Central memory CD8-positive, alpha-beta T cell (primary cell): ENCODE measurements around the gene RARA.

Experiments used
- ATAC-seq: fragments of 150-1000 bp; cut with Tn5 transposase; replicated peaks from 2 replicates; pipeline ENCODE4 v1.10.0; 2022; ENCODE audit warnings: mild to moderate bottlenecking, moderate FRiP score, moderate number of reproducible peaks; ENCODE audit not compliant: poor library complexity, severe bottlenecking; ENCODE audit errors: extremely low read depth
- DNase-seq, 2 donors: peaks; one replicate each; pipeline ENCODE4 v3.0.0; 2021; ENCODE audit warnings: low spot score in 2 of 2
- H3K27ac Mint-ChIP-seq: one replicate; pipeline ENCODE4 v1.8.0; 2022; ENCODE audit warnings: low read depth, mild to moderate bottlenecking, moderate library complexity, mixed read lengths
- H3K27me3 Mint-ChIP-seq: one replicate; pipeline ENCODE4 v1.8.0; 2022; ENCODE audit warnings: mixed read lengths
- H3K36me3 Mint-ChIP-seq: one replicate; pipeline ENCODE4 v1.8.0; 2022; ENCODE audit warnings: mild to moderate bottlenecking, moderate library complexity, mixed read lengths; ENCODE audit not compliant: insufficient read depth
- H3K4me1 Mint-ChIP-seq: one replicate; pipeline ENCODE4 v1.8.0; 2022; ENCODE audit warnings: mixed read lengths
- H3K4me3 Mint-ChIP-seq: one replicate; pipeline ENCODE4 v1.8.0; 2022; ENCODE audit warnings: mild to moderate bottlenecking, moderate library complexity, mixed read lengths
- H3K9me3 Mint-ChIP-seq: one replicate; pipeline ENCODE4 v1.8.0; 2022; ENCODE audit warnings: mixed read lengths

Gene RARA

DNA sequence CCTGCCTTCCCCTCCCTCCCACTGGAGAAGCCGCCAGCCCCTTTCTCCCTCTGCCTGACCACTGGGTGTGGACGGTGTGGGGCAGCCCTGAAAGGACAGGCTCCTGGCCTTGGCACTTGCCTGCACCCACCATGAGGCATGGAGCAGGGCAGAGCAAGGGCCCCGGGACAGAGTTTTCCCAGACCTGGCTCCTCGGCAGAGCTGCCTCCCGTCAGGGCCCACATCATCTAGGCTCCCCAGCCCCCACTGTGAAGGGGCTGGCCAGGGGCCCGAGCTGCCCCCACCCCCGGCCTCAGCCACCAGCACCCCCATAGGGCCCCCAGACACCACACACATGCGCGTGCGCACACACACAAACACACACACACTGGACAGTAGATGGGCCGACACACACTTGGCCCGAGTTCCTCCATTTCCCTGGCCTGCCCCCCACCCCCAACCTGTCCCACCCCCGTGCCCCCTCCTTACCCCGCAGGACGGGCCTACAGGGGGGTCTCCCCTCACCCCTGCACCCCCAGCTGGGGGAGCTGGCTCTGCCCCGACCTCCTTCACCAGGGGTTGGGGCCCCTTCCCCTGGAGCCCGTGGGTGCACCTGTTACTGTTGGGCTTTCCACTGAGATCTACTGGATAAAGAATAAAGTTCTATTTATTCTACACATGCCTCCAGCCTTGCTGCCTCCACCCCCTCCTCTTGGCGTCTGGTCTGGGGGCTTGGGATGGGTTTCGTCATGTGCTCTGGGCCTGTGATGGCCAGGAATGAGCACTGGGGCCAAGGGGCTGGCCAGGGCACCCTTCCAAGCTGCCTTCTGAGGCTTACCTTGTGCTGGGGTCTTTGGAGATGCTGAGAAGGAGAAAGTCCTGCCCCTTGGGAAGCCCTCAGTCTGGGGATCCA lies 48.3 kb downstream of the RARA start:
- DNase-seq: no peak
- Mint-ChIP-seq H3K4me3 (no peak overlapping the region), H3K27me3 (peaks cover 12% of the 10 kb centered on the region), H3K9me3 (no peaks in the 10 kb centered on the region), H3K4me1 (peaks cover 19% of the 10 kb centered on the region), H3K27ac (peak overlapping the region; percentile 66), H3K36me3 (peaks cover 15% of the 10 kb centered on the region)
- no peak for ATAC-seq

DNA sequence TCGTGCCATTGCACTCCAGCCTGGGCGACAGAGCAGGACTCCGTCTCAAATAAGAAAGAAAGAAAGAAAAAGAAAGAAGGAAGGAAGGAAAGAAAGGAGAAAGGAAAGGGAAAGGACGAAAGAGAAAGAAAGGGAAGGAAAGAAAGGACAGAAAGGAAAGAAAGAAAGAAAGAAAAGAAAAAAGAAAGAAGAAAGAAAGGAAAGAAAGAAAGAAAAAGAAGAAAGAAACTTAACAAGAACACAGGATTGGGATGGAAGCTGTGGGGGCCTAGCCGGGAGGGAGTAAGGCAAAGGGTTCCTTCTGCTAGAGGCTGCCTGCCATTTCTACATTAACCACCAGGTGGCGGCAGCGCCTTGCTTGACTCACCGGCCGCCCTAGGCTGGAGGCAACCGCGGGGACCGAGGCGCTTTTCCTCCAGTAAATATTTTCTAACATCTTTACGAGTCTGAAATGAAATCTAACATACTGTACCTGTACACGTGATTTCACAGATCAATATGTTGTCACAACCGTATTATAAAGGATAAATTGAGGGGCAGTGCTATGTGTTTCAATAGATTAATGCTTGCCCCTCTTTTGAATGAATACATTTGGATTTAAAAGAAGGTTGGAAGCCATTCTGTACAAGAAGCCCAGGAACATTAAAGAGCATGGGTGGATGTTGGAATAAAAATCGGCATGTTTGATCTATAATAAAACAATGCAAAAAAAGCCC lies 49.5 kb downstream of the RARA start:
- ATAC-seq (peak; percentile 59), DNase-seq (peak; percentile 82 to 90)
- Mint-ChIP-seq H3K4me3 (no peak overlapping the region), H3K9me3 (no peaks in the 10 kb centered on the region), H3K27ac (peak overlapping the region; percentile 66), H3K27me3 (peaks cover 12% of the 10 kb centered on the region), H3K4me1 (peaks cover 19% of the 10 kb centered on the region), H3K36me3 (peaks cover 9% of the 10 kb centered on the region)

DNA sequence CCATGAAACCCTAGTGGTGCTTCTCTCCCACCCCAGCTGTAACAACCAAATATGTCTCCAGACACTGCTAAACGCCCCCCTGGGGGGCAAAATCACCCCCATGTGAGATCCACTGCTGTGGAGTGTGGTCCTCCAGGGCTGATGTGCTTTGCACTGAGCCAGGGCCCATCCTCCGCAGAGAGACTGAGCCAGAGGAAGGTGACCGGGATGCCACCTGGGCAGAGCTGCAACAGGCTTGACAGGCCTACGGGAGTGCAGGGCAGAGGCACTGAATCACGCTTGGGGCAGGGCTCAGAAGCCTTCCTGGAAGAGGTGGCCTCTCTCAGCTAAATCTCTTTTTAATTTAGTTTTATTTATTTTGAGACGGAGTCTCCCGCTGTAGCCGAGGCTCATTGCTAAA lies 51.1 kb downstream of the RARA start:
- Mint-ChIP-seq H3K27me3 (peaks cover 12% of the 10 kb centered on the region), H3K4me1 (peaks cover 21% of the 10 kb centered on the region), H3K27ac (no peak overlapping the region), H3K9me3 (no peaks in the 10 kb centered on the region), H3K36me3 (peaks cover 3% of the 10 kb centered on the region), H3K4me3 (no peak overlapping the region)
- ATAC-seq (no peak), DNase-seq (no peak)

DNA sequence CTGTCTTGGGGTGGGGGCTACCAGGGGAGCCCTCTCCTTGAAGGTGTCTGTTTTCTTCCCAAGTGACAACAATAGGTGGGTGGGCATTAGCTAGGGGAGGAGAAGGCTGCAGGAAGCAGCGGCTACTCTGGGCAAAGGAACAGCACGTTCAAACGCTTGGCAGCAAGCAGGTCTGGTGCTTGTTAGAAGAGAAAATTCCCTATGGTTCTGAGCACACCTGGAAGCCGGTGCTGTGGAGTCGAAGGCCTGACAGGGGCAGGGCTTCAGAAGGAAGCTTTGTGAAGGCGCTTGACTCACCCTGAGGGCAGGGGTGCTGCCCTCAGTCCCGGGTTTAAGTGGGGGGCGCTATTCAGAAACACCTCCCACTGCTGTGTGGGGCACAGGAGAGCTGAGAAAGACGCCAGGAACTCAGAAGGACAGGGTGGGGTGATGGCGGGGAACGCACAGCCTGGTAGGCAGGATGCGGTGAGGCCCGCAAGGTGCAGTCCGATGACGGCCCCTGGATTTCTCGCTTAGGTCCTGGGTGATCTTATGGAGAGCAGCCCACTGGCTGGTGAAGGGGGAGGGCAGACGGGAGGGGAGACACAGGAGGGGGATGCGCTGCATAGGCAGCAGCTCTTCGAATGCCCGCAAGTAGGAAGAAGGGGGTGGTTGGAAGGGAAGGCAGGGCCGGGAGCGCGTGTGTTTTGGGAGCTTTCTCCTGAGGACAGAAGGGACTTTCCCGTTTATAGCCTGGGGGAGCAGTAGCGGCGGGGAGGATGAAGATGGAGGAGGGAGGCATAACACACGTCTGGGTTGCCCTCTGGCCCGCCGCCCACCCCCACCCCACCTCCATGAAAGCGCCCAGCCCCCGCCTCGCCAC lies 52.3 kb downstream of the RARA start:
- Mint-ChIP-seq H3K4me1 (peaks cover 21% of the 10 kb centered on the region), H3K27ac (no peak overlapping the region), H3K4me3 (peak overlapping the region; percentile 65), H3K27me3 (peaks cover 12% of the 10 kb centered on the region), H3K36me3 (peaks cover 1% of the 10 kb centered on the region), H3K9me3 (no peaks in the 10 kb centered on the region)
- ATAC-seq (no peak), DNase-seq (no peak)

DNA sequence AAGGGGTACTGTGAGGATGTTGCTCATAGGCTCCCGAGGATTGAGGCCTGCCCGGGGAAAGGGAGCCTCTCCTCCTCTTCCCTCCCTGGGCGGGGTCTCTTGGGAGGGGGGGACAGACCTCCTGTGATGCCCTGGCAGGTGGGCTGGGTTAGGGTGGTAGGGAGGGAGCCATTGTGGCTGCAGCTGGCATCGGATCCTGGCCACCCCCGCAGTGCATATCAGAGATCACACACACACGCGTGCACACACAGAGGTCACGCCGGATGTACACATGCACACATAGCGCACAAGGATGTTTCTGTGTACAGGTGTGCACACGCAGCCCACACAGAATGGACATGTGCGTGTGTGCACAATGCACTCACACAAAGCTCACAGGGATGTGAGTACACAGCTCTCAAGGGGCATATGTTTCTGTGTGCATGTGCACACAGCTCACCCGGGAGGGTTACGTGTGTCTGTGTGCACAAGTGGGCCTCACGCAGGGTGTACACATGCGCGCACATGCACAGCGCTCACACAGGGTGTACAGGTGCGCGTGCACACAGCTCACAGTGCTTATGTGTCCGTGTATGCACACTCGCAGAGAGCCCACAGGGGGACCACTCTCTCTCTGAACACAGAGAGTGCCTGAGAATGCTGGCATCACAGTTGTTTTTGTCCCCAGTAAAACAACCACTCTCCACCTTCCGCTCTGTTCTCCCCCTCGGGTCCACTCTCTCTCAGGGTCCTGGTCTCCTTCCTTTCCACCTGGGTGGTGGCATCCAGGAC lies 53.1 kb downstream of the RARA start:
- peaks cover 21% of the 10 kb centered on the region for H3K4me1 Mint-ChIP-seq
- peak overlapping the region; percentile 74 for H3K4me3 Mint-ChIP-seq
- ATAC-seq: peak; percentile 8
- H3K27ac Mint-ChIP-seq: no peak overlapping the region
- H3K36me3 Mint-ChIP-seq: peaks cover 1% of the 10 kb centered on the region
- H3K9me3 Mint-ChIP-seq: no peaks in the 10 kb centered on the region
- peaks cover 12% of the 10 kb centered on the region for H3K27me3 Mint-ChIP-seq
- no peak for DNase-seq

DNA sequence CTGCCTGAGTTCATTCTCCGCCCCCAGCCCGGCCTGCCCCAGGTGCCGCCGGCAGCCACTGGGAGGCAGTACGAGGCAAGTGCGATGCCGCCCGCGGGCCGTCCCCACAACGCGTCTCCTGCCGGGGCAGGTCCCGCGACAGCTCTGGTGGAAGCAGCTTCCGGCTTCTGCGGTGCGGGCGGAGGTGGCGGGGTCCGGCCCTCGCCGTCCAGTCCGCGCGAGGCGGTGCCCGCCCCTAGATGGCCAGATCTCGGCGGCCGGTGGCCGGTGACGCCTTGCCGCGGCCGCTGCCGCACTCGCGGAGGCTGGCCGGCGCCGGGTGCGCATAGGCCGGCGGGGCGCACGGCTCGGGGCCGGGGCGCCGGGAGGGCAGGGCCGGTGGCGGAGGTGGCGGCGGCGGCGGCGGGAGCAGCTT lies 53.7 kb downstream of the RARA start:
- DNase-seq: peak; percentile 61 to 70
- peak overlapping the region; percentile 74 for H3K4me3 Mint-ChIP-seq
- peak; percentile 80 for ATAC-seq
- peaks cover 21% of the 10 kb centered on the region for H3K4me1 Mint-ChIP-seq
- H3K9me3 Mint-ChIP-seq: no peaks in the 10 kb centered on the region
- H3K27ac Mint-ChIP-seq: no peak overlapping the region
- peaks cover 12% of the 10 kb centered on the region for H3K27me3 Mint-ChIP-seq
- H3K36me3 Mint-ChIP-seq: peaks cover 1% of the 10 kb centered on the region

DNA sequence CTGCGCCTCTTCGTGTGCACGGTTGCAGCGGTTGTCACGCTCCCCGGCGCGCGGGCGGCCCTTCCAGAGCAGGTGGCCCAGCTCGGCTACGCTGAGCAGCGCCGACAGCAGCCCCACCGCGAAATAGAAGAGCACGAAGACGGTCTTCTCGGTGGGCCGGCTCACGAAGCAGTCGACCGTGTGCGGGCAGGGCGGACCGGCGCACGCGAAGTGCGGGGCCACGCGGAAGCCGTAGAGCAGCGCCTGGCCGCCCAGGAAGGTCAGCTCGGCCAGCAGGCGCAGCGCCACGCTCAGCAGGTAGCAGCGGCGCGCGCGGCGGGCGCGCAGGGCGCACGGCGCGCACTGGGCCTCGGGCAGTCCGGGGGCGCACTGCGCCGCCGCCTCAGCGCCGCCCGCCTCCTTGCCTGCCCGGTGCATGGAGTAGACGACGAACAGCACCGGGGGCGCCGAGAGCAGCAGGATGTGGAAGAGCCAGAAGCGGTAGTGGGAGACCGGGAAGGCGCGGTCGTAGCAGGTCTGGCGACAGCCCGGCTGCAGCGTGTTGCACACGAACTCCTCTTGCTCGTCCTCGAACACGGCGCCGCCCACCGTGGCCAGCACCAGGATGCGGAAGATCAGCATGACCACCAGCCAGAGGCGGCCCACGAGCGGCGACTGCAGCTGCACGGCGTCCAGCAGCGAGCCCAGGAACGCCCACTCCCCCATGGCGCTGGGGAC lies 54.3 kb downstream of the RARA start:
- Mint-ChIP-seq H3K9me3 (no peaks in the 10 kb centered on the region), H3K36me3 (peaks cover 1% of the 10 kb centered on the region), H3K4me3 (peak overlapping the region; percentile 74), H3K4me1 (peaks cover 18% of the 10 kb centered on the region), H3K27ac (no peak overlapping the region), H3K27me3 (peaks cover 12% of the 10 kb centered on the region)
- DNase-seq: no peak
- ATAC-seq: peak; percentile 56

DNA sequence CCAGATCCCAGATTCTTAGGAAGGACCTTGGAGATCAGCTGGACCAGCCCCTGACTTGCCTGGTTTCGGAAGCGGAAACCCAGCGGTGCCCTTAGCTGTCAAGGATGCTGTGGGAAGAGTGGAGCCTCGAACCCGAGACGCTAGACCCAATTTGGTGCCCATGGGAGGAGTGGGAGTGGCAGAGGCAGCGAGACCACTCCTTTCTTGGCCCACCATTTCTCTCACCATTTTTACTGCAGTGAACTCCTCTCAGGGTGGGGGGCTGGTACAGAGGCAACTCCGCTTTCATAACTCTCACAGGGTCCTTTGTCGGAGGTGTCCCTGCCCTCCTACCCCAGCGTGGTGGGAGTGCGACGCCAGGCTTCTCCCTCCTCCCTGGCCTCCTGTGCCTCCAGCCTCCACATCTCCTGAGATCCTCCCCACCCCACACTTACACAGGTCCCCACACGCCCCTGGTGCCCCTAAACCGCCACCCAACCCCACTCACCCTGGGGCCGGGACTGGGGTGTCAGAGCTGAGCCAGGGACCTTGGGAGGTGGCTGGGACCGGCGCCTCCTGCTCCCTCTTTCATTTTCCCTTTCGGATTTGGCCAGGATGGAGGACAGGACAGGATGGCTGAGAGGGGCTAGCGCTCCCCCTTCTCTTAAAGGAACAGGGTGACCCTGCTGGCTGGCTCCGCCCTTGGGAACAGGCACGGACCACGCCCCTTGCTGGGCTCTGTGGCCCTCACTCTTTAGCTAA lies 55.3 kb downstream of the RARA start, which contains the start of gene GJD3:
TSS of gene GJD3 (minus strand) at position 617 of the 741 bp plus-strand sequence. CDS start 922 bp downstream, outside the sequence.
- peaks cover 1% of the 10 kb centered on the region for H3K36me3 Mint-ChIP-seq
- peaks cover 12% of the 10 kb centered on the region for H3K27me3 Mint-ChIP-seq
- H3K4me1 Mint-ChIP-seq: peaks cover 13% of the 10 kb centered on the region
- H3K27ac Mint-ChIP-seq: no peak within 1 kb of the TSS
- H3K9me3 Mint-ChIP-seq: no peaks in the 10 kb centered on the region
- ATAC-seq (no peak), DNase-seq (no peak)
- peak within 1 kb of the TSS; percentile 74 for H3K4me3 Mint-ChIP-seq

DNA sequence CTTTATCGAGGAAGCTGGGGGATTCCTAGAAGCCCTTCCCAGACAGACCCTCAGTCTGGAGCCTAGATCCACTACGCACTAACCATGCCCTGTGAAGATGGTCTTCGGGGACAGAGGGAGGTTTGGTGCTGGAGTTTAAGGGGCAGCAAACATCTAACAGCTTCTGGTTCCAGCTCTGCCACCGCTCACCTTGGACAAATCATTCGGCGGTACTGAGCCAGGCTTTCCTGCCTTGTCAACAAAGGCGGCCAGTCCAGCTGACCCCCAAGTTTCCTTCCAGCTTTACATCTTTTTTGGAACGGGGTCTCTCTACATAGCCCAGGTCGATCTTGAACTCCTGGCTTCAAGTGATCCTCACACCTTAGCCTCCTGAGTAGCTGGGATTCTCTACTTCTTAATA lies 55.9 kb downstream of the RARA start:
- no peak overlapping the region for H3K4me3 Mint-ChIP-seq
- peaks cover 12% of the 10 kb centered on the region for H3K27me3 Mint-ChIP-seq
- no peaks in the 10 kb centered on the region for H3K9me3 Mint-ChIP-seq
- peaks cover 1% of the 10 kb centered on the region for H3K36me3 Mint-ChIP-seq
- ATAC-seq: no peak
- peaks cover 13% of the 10 kb centered on the region for H3K4me1 Mint-ChIP-seq
- DNase-seq: no peak
- no peak overlapping the region for H3K27ac Mint-ChIP-seq

DNA sequence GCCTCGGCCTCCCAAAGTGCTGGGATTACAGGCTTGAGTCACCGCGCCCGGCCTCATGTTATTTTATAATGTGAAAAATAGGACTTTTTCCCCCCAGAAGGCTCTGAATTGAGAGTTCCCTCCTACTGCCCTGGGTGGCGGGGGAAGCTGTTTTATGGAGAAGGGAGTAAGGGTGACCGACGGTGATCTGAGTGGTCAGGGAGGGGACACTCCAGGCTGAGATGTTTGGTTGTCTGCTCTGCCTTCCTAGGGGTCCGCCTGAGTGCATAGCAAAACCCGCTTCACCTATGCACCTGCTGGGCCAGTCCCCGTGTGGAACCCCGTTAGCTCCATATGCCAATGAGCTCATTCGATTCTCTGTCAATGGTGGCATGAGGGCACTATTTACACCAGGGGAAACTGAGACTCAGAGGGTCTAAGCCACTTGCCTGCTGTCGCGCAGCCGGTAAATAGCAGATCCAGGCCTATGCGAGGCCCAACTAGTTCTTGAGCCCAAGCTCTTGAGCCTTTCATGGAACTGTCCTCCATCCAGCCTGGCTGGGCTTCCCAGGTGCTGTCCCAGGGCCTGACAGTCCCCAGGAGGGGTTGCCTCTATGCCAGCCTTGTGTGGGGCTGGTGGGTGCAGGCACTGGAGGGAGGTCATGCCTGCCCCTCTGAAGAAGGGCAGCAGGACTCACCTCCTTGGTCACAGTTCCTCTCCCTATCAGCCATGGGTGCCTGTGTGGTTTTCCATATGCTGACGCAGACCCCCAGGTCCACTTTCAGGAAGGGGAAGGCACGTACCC lies 57.3 kb downstream of the RARA start:
- DNase-seq (no peak), ATAC-seq (no peak)
- Mint-ChIP-seq H3K9me3 (no peaks in the 10 kb centered on the region), H3K4me3 (no peak overlapping the region), H3K27me3 (peaks cover 4% of the 10 kb centered on the region), H3K27ac (no peak overlapping the region), H3K36me3 (peaks cover 2% of the 10 kb centered on the region), H3K4me1 (peaks cover 16% of the 10 kb centered on the region)
